Measurements from ENCODE around the gene SLC39A6.

The SLC39A6 gene

GRCh38 chr18:36167692-36168218, 38.6 kb upstream of the SLC39A6 start:
- DNase-seq (ENCODE audit: low read depth), result no peak
- H3K4me3 ChIP-seq (ENCODE audit: low read depth, low read length), result no peak overlapping the region
- no peak for TF ChIP-seq CTCF (IDR thresholded peaks at IDR 0.05; ENCODE audit: insufficient read depth, low read depth, low read length, missing control alignments)

GRCh38 chr18:36162981-36163380, 33.8 kb upstream of the SLC39A6 start:
- no peak for TF ChIP-seq CTCF (IDR thresholded peaks at IDR 0.05; ENCODE audit: insufficient read depth, low read depth, low read length, missing control alignments)
- H3K4me3 ChIP-seq (ENCODE audit: low read depth, low read length), result no peak overlapping the region
- no peak for DNase-seq (ENCODE audit: low read depth)

GRCh38 chr18:36160959-36161371, 31.8 kb upstream of the SLC39A6 start:
- H3K4me3 ChIP-seq (ENCODE audit: low read depth, low read length), result no peak overlapping the region
- no peak for TF ChIP-seq CTCF (IDR thresholded peaks at IDR 0.05; ENCODE audit: insufficient read depth, low read depth, low read length, missing control alignments)
- peak; percentile 8 for DNase-seq (ENCODE audit: low read depth)

DNA sequence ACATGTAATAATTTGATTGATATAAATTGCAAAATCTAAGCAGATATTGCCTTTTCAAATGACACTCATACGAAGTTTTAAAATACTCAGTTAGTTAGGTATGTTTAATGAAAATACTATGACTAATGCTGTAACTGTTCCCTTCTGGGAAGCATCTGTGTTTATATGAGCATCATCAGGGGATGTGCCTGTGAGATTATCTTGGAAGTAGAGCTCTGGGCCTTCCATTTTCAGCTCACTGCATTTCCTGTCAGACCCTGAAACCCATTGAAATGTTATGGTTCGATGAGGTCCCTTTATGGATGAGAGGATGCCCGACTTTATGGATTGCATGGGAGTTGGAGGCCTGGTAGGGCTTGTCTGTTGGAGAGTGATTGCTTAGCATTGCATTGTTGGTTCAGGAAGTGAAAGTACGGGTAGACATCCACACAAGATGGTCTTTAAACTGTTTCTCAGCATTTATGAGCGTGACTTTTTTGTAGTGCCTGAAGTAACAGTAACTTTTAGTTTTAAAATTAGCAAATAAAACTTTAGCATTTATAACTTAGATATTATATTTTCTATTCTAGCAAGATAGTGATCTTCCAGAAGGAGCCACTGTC, 29.2 kb upstream of the SLC39A6 start:
- DNase-seq (ENCODE audit: low read depth), result no peak
- TF ChIP-seq CTCF (IDR thresholded peaks at IDR 0.05; ENCODE audit: insufficient read depth, low read depth, low read length, missing control alignments), result no peak
- no peak overlapping the region for H3K4me3 ChIP-seq (ENCODE audit: low read depth, low read length)

GRCh38 chr18:36157441-36157840, 28.3 kb upstream of the SLC39A6 start:
- TF ChIP-seq CTCF (IDR thresholded peaks at IDR 0.05; ENCODE audit: insufficient read depth, low read depth, low read length, missing control alignments), result no peak
- no peak overlapping the region for H3K4me3 ChIP-seq (ENCODE audit: low read depth, low read length)
- DNase-seq (ENCODE audit: low read depth), result no peak

DNA sequence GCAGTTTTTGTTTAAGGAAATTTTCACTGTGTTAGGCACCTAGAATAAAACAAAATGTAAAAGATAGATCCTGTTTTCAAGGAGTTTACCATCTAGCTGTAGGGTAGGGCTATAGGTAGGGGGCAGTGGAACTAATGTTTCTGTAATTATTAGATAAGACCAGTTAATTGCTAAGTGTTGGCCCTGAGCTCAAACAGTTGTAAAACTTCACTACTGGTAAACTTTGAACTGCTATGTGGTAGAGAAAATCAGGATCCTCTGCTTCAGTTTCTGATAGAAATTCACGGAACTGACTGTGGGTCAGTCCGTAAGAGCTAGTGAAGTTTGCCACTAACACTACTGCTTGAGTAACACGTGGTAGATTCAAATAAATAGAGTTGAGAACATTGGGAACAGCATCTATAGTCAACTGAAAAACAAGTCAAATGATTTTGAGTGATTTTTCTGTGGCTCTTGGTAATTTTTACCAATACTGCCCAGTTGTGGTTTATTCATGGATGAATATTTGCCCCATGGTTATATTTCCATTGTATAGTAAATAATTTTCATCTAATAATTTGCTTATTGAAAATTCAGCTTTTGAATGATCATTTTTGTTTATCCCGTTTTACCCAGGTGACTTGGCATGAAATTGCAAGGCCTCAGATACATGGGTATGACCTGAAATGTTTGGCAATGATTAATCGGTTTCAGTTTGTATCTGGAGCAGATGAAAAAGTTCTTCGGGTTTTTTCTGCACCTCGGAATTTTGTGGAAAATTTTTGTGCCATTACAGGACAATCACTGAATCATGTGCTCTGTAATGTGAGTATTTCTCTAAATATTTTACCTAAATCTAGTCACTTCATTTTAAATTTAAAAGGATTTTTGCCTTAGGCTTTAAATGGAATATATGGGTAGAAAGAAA, 27.0 kb upstream of the SLC39A6 start:
- H3K4me3 ChIP-seq (ENCODE audit: low read depth, low read length), result no peak overlapping the region
- TF ChIP-seq CTCF (IDR thresholded peaks at IDR 0.05; ENCODE audit: insufficient read depth, low read depth, low read length, missing control alignments), result no peak
- no peak for DNase-seq (ENCODE audit: low read depth)
